H9 (cell line): ENCODE results near the gene MALL. TPM values are rescaled to one million over a fixed set of nuclear protein-coding genes. Genes with fewer than 3 reads are reported as not detected.
"Not testable (repeated sequence)": the region's sequence is repeated elsewhere in the genome, so short reads cannot be mapped to it uniquely, and the experiment has no call there.

Source experiments
- DNase-seq: peaks from one replicate; pipeline ENCODE4 v3.0.0-alpha.2; 2017
- H2AFZ ChIP-seq: one replicate; pipeline ENCODE4 v1.6.1; 2013; ENCODE audit warnings: mild to moderate bottlenecking, low read length, control low read depth, moderate library complexity
- H2AK5ac ChIP-seq: 2 replicates; pipeline ENCODE4 v1.6.1; 2013; ENCODE audit warnings: low read length, control low read depth, mixed read lengths; ENCODE audit not compliant: insufficient read length
- H2BK120ac ChIP-seq: one replicate; pipeline ENCODE4 v1.6.1; 2013; ENCODE audit warnings: low read depth, mild to moderate bottlenecking, low read length, control low read depth, inconsistent platforms; ENCODE audit not compliant: poor library complexity, severe bottlenecking
- H2BK12ac ChIP-seq: 2 replicates; pipeline ENCODE4 v1.6.1; 2013; ENCODE audit warnings: low read length, control low read depth, mixed read lengths, low read depth; ENCODE audit not compliant: insufficient read length
- H2BK15ac ChIP-seq: 2 replicates; pipeline ENCODE4 v1.6.1; 2013; ENCODE audit warnings: low read depth, low read length, control low read depth
- H2BK20ac ChIP-seq: one replicate; pipeline ENCODE4 v1.6.1; 2013; ENCODE audit warnings: low read depth, mild to moderate bottlenecking, low read length, control low read depth, inconsistent platforms; ENCODE audit not compliant: poor library complexity, severe bottlenecking
- H2BK5ac ChIP-seq: 2 replicates; pipeline ENCODE4 v1.6.1; 2013; ENCODE audit warnings: low read length, control low read depth, mixed read lengths; ENCODE audit not compliant: insufficient read length
- H3K14ac ChIP-seq: 2 replicates; pipeline ENCODE4 v1.6.1; 2013; ENCODE audit warnings: low read length, control low read depth; ENCODE audit not compliant: insufficient read depth
- H3K18ac ChIP-seq: 2 replicates; pipeline ENCODE4 v1.6.1; 2013; ENCODE audit warnings: low read depth, mild to moderate bottlenecking, mixed read lengths, low read length, control low read depth; ENCODE audit not compliant: insufficient read length
- H3K23ac ChIP-seq: 2 replicates; pipeline ENCODE4 v1.6.1; 2013; ENCODE audit warnings: low read length, control low read depth, mixed read lengths, low read depth; ENCODE audit not compliant: insufficient read length
- H3K23me2 ChIP-seq: 2 replicates; pipeline ENCODE4 v1.6.1; 2013; ENCODE audit warnings: low read depth, mild to moderate bottlenecking, mixed read lengths, low read length, control low read depth; ENCODE audit not compliant: insufficient read length, poor library complexity, severe bottlenecking
- H3K27ac ChIP-seq: 2 replicates; pipeline ENCODE4 v1.5.1; 2013; ENCODE audit warnings: low read length, control low read depth, mixed read lengths, low read depth; ENCODE audit not compliant: insufficient read length
- H3K27me3 ChIP-seq: 2 replicates; pipeline ENCODE4 v1.6.1; 2013; ENCODE audit warnings: low read length, control low read depth, inconsistent platforms; ENCODE audit not compliant: insufficient read depth
- H3K4ac ChIP-seq: 2 replicates; pipeline ENCODE4 v1.6.1; 2013; ENCODE audit warnings: low read depth, mild to moderate bottlenecking, control low read depth, inconsistent platforms, low read length, moderate library complexity
- H3K4me1 ChIP-seq: 2 replicates; pipeline ENCODE4 v1.6.1; 2013; ENCODE audit warnings: low read length, control low read depth, inconsistent platforms; ENCODE audit not compliant: insufficient read depth
- H3K4me2 ChIP-seq: 2 replicates; pipeline ENCODE4 v1.6.1; 2013; ENCODE audit warnings: low read length, control low read depth, mixed read lengths; ENCODE audit not compliant: insufficient read length, insufficient read depth
- H3K56ac ChIP-seq: 2 replicates; pipeline ENCODE4 v1.6.1; 2013; ENCODE audit warnings: low read depth, mild to moderate bottlenecking, mixed read lengths, low read length, control low read depth; ENCODE audit not compliant: insufficient read length
- H3K79me1 ChIP-seq: 2 replicates; pipeline ENCODE4 v1.6.1; 2013; ENCODE audit warnings: low read depth, mild to moderate bottlenecking, moderate library complexity, low read length, control low read depth, inconsistent platforms; ENCODE audit not compliant: insufficient read depth, poor library complexity, severe bottlenecking
- H3K79me2 ChIP-seq: 2 replicates; pipeline ENCODE4 v1.6.1; 2013; ENCODE audit warnings: low read length, control low read depth, inconsistent platforms; ENCODE audit not compliant: insufficient read depth
- H3K9ac ChIP-seq: 2 replicates; pipeline ENCODE4 v1.6.1; 2013; ENCODE audit warnings: low read length, control low read depth, mixed read lengths; ENCODE audit not compliant: insufficient read length; ENCODE audit errors: extremely low read depth
- H3K9me3 ChIP-seq: one replicate; pipeline ENCODE4 v1.6.1; 2013; ENCODE audit warnings: low read depth, low read length, inconsistent platforms; ENCODE audit not compliant: control insufficient read depth
- H3T11ph ChIP-seq: one replicate; pipeline ENCODE4 v1.6.1; 2013; ENCODE audit warnings: mild to moderate bottlenecking, low read length, control low read depth, inconsistent platforms
- H4K20me1 ChIP-seq: one replicate; pipeline ENCODE4 v1.6.1; 2013; ENCODE audit not compliant: control insufficient read depth, insufficient read length, insufficient read depth
- H4K5ac ChIP-seq: 2 replicates; pipeline ENCODE4 v1.6.1; 2013; ENCODE audit warnings: low read depth, mild to moderate bottlenecking, mixed read lengths, low read length, control low read depth; ENCODE audit not compliant: insufficient read length
- H4K8ac ChIP-seq: replicated peaks from 2 replicates; pipeline ENCODE4 v1.6.1; 2013; ENCODE audit warnings: low read length, control low read depth, mixed read lengths, low read depth; ENCODE audit not compliant: insufficient read length
- H4K91ac ChIP-seq: 2 replicates; pipeline ENCODE4 v1.6.1; 2013; ENCODE audit warnings: low read depth, mild to moderate bottlenecking, moderate library complexity, mixed read lengths, low read length, control low read depth; ENCODE audit not compliant: insufficient read length
- H3K27ac Mint-ChIP-seq, 3 experiments: 2 replicates in 2 of 3; 3 replicates in 1 of 3; pipeline ENCODE4 v1.8.0; 2020 to 2021; ENCODE audit warnings: mixed read lengths in 3 of 3, mild to moderate bottlenecking in 1 of 3, moderate library complexity in 1 of 3
- H3K27me3 Mint-ChIP-seq: 2 replicates; pipeline ENCODE4 v1.8.0; 2021; ENCODE audit warnings: low read depth, mild to moderate bottlenecking, moderate library complexity, mixed read lengths
- H3K36me3 Mint-ChIP-seq, 3 experiments: 2 replicates in 2 of 3; 3 replicates in 1 of 3; pipeline ENCODE4 v1.8.0; 2020 to 2021; ENCODE audit warnings: low read depth in 3 of 3, mixed read lengths in 3 of 3; ENCODE audit not compliant: insufficient read depth in 1 of 3
- H3K4me1 Mint-ChIP-seq, 2 experiments: 2 replicates each; pipeline ENCODE4 v1.8.0; 2020; ENCODE audit warnings: mixed read lengths in 2 of 2
- H3K4me3 Mint-ChIP-seq, 2 experiments: 2 replicates in 1 of 2; 3 replicates in 1 of 2; pipeline ENCODE4 v1.8.0; 2020 to 2021; ENCODE audit warnings: mild to moderate bottlenecking in 2 of 2, mixed read lengths in 2 of 2, moderate library complexity in 1 of 2
- H3K9me3 Mint-ChIP-seq, 2 experiments: 2 replicates in 1 of 2; 3 replicates in 1 of 2; pipeline ENCODE4 v1.8.0; 2020; ENCODE audit warnings: mild to moderate bottlenecking in 2 of 2, mixed read lengths in 2 of 2, moderate library complexity in 1 of 2
- WGBS: extraction: QIAGEN DNeasy Blood & Tissue Kit; methylation state at CpG from one replicate; pipeline ENCODE4 v1.1.7; 2013; ENCODE audit warnings: missing lambda C conversion rate, low lambda C conversion rate, mixed read lengths; ENCODE audit not compliant: insufficient read length; ENCODE audit errors: extremely low coverage; 5-methylcytosine and 5-hydroxymethylcytosine counted together
- total RNA-seq: library from RNA; stranded (reverse); gene quantifications from 2 replicates; pipeline ENCODE4 v1.2.1, GENCODE V29; 2021

The MALL gene
- total RNA-seq, 1 experiment from 2014 or later = 5.0 TPM

GRCh38 chr2:110059694-110060358 lies 55.8 kb downstream of the MALL start:
- H3K56ac ChIP-seq, H3K23me2 ChIP-seq, H3T11ph ChIP-seq, H3K9ac ChIP-seq, H2BK120ac ChIP-seq, H3K79me1 ChIP-seq, H3K23ac ChIP-seq, H3K27me3 ChIP-seq, H3K27me3 Mint-ChIP-seq, H3K18ac ChIP-seq, H3K4ac ChIP-seq, H3K9me3 ChIP-seq, H3K79me2 ChIP-seq, H2BK12ac ChIP-seq, H3K27ac ChIP-seq, H2BK20ac ChIP-seq, H4K91ac ChIP-seq, H3K4me1 Mint-ChIP-seq, H3K9me3 Mint-ChIP-seq, H4K5ac ChIP-seq, H2BK15ac ChIP-seq, H2AFZ ChIP-seq, DNase-seq, H3K36me3 Mint-ChIP-seq, H3K14ac ChIP-seq, H4K8ac ChIP-seq, H3K4me3 Mint-ChIP-seq, H2BK5ac ChIP-seq, H2AK5ac ChIP-seq, H3K4me2 ChIP-seq, H4K20me1 ChIP-seq, H3K4me1 ChIP-seq, H3K27ac Mint-ChIP-seq: not testable (repeated sequence)
- WGBS = no CpG with 5 or more reads among the region's 1 CpG

- H3K14ac ChIP-seq, H3K4me3 Mint-ChIP-seq, H3T11ph ChIP-seq, H2BK20ac ChIP-seq, H4K5ac ChIP-seq, H3K9me3 Mint-ChIP-seq, H4K20me1 ChIP-seq, H3K4me2 ChIP-seq, H2BK15ac ChIP-seq, H3K56ac ChIP-seq, H3K4ac ChIP-seq, H2BK12ac ChIP-seq, H3K27me3 Mint-ChIP-seq, H3K9me3 ChIP-seq, H3K79me1 ChIP-seq, H4K8ac ChIP-seq, H3K36me3 Mint-ChIP-seq, H4K91ac ChIP-seq, H2BK5ac ChIP-seq, H3K23ac ChIP-seq, H2AFZ ChIP-seq, H3K9ac ChIP-seq, H2AK5ac ChIP-seq, H3K79me2 ChIP-seq, H3K4me1 Mint-ChIP-seq, H2BK120ac ChIP-seq, DNase-seq, H3K27me3 ChIP-seq, H3K23me2 ChIP-seq, H3K18ac ChIP-seq, H3K4me1 ChIP-seq, H3K27ac Mint-ChIP-seq, H3K27ac ChIP-seq: not testable (repeated sequence)
- WGBS = no CpG with 5 or more reads among the region's 11 CpGs
Observed at GRCh38 chr2:110059009-110059693, 56.5 kb downstream of the MALL start.
